ENCODE measurements around the gene DOLK. TPM values are rescaled to one million over a fixed set of nuclear protein-coding genes. Genes with fewer than 3 reads are reported as not detected.

DOLK gene
- total RNA-seq, 1 donor from 2014 or later = 7.8 TPM

DNA sequence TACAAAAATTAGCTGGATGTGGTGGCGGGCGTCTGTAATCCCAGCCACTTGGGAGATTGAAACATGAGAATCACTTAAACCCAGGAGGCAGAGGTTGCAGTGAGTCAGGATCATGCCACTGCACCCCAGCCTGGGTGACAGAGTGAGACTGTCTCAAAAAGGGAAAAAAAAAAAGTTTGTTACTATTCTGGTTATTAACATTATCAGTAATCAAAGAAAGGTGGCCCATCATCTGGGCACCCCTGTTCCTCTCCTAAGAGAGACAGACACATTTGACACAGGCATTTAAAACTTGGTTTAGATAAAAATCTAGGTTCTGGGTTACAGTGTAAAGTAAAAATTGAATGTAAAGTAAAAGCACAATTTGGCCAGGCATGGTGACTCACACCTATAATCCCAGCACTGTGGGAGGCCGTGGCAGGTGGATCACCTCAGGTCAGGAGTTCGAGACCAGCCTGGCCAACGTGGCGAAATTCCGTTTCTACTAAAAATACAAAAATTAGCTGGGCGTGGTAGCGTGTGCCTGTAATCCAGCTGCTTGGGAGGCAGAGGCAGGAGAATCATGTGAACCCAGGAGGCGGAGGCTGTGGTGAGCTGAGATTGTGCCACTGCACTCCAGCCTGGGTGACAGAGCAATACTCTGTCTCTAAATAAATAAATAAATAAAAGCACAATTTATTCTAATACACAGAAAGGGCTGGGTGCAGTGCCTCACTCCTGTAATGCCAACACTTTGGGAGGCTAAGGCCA is 43.4 kb downstream of the DOLK start:
- no peak for DNase-seq

DNA sequence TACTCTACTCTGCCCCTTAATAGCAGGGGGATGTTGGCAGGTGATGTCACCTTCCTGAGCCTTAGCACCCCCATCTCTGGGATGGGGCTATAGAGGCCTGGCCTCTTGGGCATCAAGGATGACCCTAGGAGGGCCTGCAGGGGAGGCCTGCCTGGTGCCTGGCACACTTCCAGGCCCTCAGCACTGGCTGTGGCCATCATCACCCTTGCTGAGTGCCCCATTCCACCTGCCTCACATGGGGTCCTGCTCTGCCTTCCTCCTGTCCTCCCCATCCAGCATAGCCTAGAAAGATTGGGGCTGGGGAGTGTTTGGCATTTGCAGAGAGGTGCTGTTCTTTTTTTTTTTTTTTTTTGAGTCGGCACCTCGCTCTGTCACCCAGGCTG is 44.3 kb downstream of the DOLK start:
- DNase-seq = no peak

DNA sequence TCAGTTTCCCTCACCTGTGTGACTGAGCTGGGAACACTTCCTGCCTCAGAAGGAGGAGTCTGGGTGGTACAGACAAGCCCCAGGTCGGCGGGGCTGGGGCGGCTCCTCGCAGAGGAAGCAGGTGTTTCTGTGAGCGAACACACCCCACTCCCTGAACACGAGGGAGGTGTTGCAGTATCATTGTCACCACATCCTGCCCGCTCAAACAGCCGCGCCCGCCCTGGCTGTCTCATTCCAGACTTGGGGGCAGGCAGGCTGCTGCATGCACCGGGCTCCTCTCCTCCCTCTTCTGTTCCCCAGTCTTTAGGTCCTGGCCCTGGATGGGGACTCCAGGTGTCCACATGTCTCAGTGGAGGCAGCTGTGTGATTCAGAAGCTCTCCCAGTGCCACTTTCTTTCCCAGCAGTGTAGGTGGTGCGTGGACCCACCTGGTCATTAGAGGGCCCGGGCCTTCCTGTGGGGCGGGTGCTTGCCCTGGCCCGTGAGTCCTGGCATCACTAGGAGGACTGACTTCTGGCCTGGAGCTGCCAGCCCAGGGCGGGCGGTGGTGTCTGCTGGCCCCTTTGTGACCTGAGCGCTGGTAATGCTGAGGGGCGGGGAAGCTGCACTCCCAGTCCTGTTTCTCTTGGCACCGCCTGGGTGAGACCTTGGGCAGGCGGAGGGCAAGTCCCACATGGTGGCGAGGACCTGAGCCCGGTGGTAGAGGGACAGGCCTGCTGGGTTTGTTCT is 44.9 kb downstream of the DOLK start:
- no peak for DNase-seq

DNA sequence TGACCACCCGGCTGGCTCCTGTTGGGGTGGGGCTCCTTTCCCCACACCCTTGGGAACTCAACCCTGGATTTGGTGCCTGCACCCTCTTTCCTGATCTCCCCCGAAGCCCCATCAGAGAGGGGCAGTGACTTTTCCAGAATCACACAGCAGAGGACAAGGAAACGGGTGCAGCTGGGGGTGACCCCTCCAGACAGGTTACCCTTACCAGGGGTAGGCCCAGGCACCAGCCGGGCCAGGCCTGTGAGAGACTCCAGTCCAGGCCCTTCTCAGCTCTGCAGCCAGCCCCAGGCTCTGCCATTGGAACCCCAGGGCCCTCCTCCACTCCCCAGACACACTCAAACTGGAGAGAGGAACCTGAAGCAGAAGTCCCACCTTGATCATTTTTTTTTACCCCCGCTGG is 45.6 kb downstream of the DOLK start:
- DNase-seq = no peak

DNA sequence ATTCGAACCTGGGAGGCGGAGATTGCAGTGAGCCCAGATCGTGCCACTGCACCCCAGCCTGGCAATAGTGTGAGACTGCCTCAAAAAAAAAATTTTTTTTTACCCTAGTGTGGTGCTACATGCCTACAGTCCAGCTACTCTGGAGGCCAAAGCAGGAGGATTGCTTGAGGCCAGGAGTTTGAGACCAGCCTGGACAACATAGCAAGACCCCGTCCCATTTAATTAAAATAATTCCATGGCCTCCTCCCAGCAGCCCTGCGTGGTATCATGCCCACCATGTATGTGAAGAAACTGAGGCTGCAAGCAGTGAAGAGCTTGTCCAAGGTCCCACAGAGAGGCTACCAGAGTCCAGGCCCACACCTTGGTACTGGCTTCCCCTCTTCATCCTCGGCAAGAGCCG is 46.0 kb downstream of the DOLK start:
- no peak for DNase-seq

DNA sequence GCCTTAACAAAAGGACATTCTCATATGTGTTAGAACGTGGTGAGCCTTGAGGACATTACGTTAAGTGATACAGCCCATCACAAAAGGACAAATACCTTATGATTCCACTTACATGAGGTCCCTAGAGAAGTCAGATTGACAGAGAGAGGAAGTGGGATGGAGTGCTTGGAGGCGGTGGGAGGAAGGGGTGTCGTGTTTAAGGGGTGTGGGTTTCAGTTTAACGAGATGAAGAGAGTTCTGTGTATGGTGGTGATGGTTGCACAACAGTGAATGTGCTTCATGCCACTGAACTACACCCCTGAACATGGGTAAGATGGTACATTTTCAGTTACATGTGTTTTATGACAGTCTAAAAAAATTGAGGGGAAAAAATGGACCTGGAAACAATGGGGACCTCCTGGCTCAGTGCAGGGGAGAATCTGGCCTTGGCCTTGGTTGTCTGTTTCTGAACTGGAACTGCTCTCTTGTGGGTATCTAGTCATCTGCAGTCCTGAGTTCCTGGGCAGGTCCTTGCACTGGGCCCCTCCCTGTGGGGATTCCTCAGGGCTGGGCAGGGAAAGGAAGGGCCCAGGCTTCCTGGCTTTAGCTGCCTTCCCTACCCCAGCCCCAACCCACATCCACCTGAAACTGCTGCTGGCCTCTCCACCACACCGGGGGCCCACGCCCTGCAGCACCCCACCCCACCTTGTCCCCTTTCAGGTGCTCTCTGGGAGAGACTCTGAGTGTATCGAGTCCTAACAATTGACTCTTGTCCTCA is 47.7 kb downstream of the DOLK start:
- DNase-seq = no peak

DNA sequence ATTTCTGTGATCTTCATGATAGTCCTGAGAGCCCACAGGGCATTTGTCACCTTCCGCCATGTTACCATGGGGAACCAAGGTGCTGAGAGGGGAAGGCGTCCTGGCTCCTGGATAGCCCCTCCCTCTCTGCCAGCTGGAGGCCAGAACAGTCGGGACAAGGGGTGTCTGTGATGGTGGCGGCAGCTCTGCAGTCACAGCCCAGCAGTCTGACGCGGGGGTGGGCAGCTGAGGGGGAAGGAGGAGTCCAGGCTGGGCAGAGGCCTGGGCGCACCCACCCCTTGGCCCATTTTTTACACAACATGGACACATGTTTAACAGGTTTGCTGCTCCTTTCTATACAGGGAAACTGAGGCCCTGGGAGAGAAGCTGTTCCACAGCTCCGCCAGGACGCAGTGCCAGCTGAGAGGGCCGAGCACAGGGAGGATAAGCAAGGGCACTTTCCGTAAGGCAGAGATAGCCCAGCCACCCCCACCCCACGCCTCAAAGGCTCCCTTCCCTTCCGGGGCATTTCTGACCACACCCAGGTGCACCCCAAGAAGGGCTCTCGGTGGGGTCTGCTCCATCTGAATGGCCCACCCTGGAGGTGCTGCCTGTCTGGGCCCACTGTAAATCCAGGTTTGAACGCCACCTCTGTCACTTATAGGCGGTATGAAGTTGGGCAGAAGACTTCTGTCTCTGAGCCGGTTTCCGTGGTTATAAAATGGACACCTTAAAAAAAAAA is 48.4 kb downstream of the DOLK start:
- DNase-seq = no peak

DNA sequence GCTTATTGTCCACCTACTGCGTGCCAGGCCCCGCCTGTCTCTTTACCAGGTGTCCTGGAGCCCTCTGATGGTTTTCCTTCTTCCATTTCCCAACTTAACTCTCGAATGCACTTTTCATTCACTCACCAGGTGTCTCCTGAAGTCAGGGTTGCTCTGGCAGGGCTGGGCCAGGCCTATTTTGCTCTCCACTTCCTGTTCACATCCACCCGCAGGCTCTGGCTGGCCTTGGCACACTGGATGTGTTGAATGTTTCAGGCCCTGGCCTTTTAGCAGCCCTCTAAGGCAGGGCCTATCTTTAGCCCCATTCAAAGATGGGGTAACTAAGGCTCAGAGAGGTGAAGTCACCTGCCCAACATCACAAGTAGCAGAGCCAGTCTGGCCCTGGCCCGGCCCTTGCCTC is 49.0 kb downstream of the DOLK start:
- DNase-seq = no peak

DNA sequence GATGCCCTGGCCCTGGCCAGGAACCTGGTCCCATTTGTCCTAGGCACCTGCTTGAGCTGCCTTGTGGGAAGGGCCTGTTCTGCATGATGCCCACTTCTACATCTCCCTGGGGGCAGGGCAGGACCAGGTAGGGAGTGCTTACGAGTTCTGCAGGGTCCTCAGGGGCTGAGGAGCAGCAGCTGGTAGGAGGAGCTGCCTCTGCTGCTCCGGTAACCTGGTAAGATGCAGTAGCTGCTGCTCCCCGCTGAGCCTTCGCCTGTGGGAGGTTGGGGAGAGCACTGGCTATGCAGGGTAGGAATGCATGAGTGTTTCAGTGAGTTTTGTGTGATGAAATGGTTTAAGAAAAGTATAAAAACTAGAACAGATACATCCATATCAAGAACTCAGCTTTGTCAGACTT is 51.8 kb downstream of the DOLK start:
- DNase-seq = no peak

Other genes starting within 250 kb of the DOLK start
- gene PKN3, start 245.1 kb downstream of the DOLK start, total RNA-seq = 2.0 TPM
- 7.5 TPM for gene ZDHHC12, start 223.5 kb downstream of the DOLK start, total RNA-seq
- gene ZER1, start 175.7 kb downstream of the DOLK start, total RNA-seq = 18.1 TPM
- gene TBC1D13, start 160.3 kb downstream of the DOLK start, total RNA-seq = 7.1 TPM
- gene ENDOG, start 129.1 kb downstream of the DOLK start, total RNA-seq = 7.0 TPM
- gene SPOUT1, start 117.8 kb downstream of the DOLK start, total RNA-seq = 10.6 TPM
- gene KYAT1, start 65.7 kb downstream of the DOLK start, total RNA-seq = 3.4 TPM
- 27.5 TPM for gene LRRC8A, start 65.5 kb downstream of the DOLK start, total RNA-seq
- 13.5 TPM for gene PHYHD1, start 26.6 kb downstream of the DOLK start, total RNA-seq
- 49.8 TPM for gene NUP188, start 96 bp upstream of the DOLK start, total RNA-seq
- 33.0 TPM for gene SH3GLB2, start 80.7 kb upstream of the DOLK start, total RNA-seq
- 16.2 TPM for gene MIGA2, start 89.0 kb upstream of the DOLK start, total RNA-seq
- 6.2 TPM for gene DOLPP1, start 133.5 kb upstream of the DOLK start, total RNA-seq
- gene CRAT, start 163.2 kb upstream of the DOLK start, total RNA-seq = 28.7 TPM
- gene PTPA, start 163.8 kb upstream of the DOLK start, total RNA-seq = 42.2 TPM
- 23.0 TPM for gene IER5L, start 230.7 kb upstream of the DOLK start, total RNA-seq